H54 (cell line): ENCODE measurements around the gene AIFM2.
"Not testable (repeated sequence)": the region's sequence is repeated elsewhere in the genome, so short reads cannot be mapped to it uniquely, and the experiment has no call there.

Experiments
- DNase-seq: peaks from one replicate; pipeline ENCODE4 v3.0.0; 2011; ENCODE audit warnings: low spot score, mixed read lengths; ENCODE audit not compliant: insufficient read length
- FAIRE-seq: peaks from 3 replicates; lab custom pipeline; 2011; peaks lifted over from hg19 to GRCh38; lab: Jason Lieb, UNC
- POLR2A ChIP-seq: IDR thresholded peaks from 2 replicates; pipeline ENCODE4 v1.6.1; 2011; ENCODE audit warnings: low read depth, mild to moderate bottlenecking, low read length

The AIFM2 gene

DNA sequence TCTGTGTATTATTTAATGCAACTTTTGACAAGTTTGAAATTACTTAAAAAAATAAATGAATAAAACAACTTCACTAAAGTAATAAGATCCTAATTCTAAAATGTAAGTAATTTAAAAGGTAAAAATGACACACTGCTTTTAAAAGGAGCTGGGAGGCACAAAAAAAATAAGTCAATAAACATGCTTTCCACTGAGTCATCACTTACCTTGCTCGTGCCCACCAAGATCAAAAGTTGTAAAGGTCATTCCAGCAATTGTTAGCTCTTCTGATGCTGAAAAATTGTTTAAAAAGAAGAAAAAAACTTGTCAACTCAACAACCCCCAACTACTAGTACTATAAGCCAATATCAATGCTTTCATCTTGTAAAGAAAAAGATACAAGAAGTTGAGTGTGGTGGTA is 28.2 kb upstream of the AIFM2 start:
- DNase-seq, result no peak
- no peak for TF ChIP-seq POLR2A
- no peak for FAIRE-seq

- peak; percentile 53 for FAIRE-seq
- DNase-seq, result not testable (repeated sequence)
These were observed 26.7 kb upstream of the AIFM2 start for GRCh38 chr10:70159366-70159765.

- FAIRE-seq (peak; percentile 23), DNase-seq (no peak)
- TF ChIP-seq POLR2A, result no peak
These were observed 25.5 kb upstream of the AIFM2 start for GRCh38 chr10:70158113-70158512.

- peak; percentile 61 for FAIRE-seq
- DNase-seq, result no peak
- no peak for TF ChIP-seq POLR2A
These were observed 22.7 kb upstream of the AIFM2 start for GRCh38 chr10:70155255-70155838.

DNA sequence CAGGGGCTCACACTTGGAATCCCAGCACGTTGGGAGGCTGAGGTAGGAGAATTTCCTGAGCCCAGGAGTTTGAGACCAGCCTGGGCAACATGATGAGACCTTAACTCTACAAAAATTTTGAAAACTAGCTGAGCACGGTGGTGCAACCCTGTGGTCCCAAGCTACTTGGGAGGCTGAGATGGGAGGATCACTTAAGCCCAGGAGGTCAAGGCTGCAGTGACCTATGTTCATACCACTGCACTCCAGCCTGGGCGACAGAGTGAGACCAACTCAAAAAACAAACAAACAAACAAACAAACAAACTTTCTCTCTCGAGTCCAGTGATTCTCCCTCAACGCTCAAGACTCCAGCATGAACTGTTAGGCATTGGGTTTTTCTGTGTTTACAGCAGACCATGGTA is 15.9 kb upstream of the AIFM2 start:
- FAIRE-seq, result no peak
- no peak for DNase-seq
- TF ChIP-seq POLR2A, result no peak

- FAIRE-seq, result no peak
- no peak for DNase-seq
These were observed 14.6 kb upstream of the AIFM2 start for GRCh38 chr10:70147259-70147625.

DNA sequence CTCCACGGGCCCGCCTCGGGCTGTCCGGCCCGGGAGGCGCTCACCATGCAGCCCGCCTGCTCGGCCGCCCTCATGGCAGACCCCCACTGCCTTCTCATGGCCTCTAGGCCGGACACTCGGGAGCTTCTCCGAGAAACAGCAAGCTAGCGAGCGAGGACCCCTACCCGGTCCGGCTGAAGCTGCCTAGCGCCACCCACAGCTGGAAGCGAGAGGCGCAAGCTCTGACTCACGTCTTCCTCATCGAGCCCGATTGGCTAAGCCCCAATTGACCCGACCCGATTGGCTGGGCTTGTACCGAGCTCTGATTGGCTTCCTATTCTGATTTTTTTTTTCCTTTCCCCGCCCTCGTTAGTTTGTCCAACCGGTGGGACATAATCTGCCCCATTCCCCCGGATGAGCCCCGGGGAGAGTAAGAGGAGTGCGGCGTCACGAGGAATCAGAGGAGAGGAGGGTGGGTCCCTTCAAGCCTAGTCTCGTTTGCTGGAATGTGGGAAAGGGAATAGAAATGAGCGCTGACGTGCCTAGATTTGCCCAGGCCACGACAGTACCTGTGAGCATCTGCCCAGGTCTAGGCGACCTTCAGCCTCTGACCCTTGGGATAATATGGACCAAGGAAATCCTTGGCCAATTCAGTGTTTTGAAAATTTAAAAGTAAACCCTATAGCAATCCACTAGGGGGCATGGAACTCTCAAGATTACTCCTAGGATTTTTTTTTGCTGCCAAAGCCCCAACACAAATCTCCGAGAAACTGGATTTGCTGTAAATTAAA is 14.0 kb upstream of the AIFM2 start, which contains the start of gene TYSND1:
Gene TYSND1, minus strand, starts transcription at position 212 of the 770 bp plus-strand sequence. Its CDS starts 114 bp downstream, at position 98.
- DNase-seq (peak; percentile 100), FAIRE-seq (peak; percentile 98)
- peak; percentile 58 for TF ChIP-seq POLR2A

More at GRCh38 chr10:70147259-70147625, 14.6 kb upstream of the AIFM2 start:
- TF ChIP-seq POLR2A, result no peak

DNA sequence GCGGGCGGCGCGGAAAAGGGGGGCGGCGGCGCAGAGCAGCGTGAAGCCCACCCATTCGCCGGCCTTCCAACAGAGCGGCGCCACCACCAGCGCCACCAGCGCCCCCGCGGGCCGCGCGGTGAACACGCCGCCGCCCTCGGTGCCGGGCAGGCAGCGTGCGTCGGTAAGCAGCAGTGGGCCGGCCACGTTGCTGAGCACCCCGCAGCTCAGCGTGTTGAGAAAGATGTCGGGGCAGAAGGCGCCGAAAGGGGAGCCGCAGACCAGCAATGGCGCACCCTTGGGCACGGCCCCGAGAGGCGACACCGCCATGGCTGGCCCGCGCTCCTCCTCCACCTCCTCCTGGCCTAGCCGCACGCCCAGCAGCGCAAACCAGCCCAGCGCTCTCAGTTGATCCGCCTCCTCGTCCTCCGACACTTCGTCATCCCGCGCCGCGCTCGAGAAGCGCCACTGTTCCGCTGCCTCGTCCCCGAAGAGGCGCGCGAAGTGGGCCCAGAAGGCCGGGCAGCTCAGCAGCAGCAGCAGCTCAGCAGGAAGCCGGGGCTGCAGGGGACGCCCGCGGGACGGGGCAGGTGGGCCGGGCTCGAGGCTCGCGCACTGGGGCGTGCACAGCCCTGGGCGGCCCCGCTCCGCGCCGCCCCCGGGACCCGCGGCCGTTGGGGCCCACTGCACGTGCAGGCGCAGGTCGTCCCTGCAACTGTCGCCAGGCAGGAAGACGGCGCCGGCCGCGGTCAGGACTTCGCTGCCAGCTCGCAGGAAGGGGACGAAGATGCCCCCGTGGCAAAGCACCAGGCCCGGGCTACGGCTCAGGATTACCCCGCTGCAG is 13.3 kb upstream of the AIFM2 start:
- DNase-seq (peak; percentile 76), FAIRE-seq (no peak)
- TF ChIP-seq POLR2A, result no peak

- FAIRE-seq (no peak), DNase-seq (no peak)
- TF ChIP-seq POLR2A, result no peak
These were observed 12.6 kb upstream of the AIFM2 start for GRCh38 chr10:70145166-70145665.

GRCh38 chr10:70144372-70145110 is 11.9 kb upstream of the AIFM2 start:
- FAIRE-seq (no peak), DNase-seq (no peak)
- no peak for TF ChIP-seq POLR2A

DNA sequence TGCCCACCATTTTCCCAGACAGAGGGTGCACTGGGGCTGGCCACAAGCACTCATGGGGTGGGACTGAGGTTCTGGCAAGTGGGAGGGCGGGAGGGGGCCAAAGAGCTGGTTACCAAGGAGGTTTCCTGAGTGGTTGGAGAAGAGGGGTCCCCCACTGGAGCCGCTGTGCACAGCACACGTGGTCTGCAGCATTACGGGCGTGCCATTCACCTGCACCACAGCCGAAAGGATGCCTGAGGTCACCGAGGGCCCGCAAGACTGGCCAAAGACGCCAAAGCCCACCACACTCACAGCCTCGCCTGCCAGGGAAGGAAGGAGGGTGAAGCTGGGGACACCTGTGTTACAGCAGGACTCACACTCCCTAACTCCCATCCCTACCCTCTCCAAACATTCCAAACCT is 9.9 kb upstream of the AIFM2 start:
- no peak for FAIRE-seq
- DNase-seq, result no peak
- TF ChIP-seq POLR2A, result no peak

DNA sequence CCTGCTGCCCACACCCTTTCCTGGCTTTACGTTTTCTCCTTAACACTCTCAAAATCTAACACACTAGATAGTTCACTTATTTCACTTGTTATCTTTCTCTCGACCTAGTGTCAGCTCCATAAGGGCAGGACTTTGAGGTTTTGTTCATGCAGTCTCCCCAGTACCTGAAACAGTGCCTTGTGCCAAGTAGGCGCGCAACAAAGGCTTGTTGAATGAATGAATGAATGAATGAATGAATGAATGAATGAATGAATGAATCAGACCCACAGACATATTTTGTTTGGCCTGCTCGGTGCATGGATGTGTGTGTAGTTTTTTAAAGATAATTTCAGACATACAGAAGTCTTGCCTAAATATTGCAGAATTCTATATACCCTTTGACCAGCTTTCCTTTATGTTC is 7.7 kb upstream of the AIFM2 start:
- no peak for FAIRE-seq
- no peak for TF ChIP-seq POLR2A
- DNase-seq, result no peak

- FAIRE-seq (no peak), DNase-seq (no peak)
- TF ChIP-seq POLR2A, result no peak
These were observed 7.3 kb upstream of the AIFM2 start for GRCh38 chr10:70139997-70140250.

- DNase-seq (no peak), FAIRE-seq (no peak)
- no peak for TF ChIP-seq POLR2A
These were observed 6.7 kb upstream of the AIFM2 start for GRCh38 chr10:70139151-70139996.
